Measurements from ENCODE around the gene RRP1.
"Not testable (repeated sequence)": the region's sequence is repeated elsewhere in the genome, so short reads cannot be mapped to it uniquely, and the experiment has no call there.

The RRP1 gene

GRCh38 chr21:43836616-43837015, 47.2 kb downstream of the RRP1 start:
- no peak for TF ChIP-seq CTCF (IDR thresholded peaks at IDR 0.05; ENCODE audit: low read depth, low read length)
- no peak for DNase-seq (ENCODE audit: low read depth in 2 of 2)
- H3K4me3 ChIP-seq (replicated peaks in 1 of 2; ENCODE audit: low read depth in 2 of 2, low read length in 2 of 2) = no peak overlapping the region

GRCh38 chr21:43840259-43840658, 50.9 kb downstream of the RRP1 start:
- TF ChIP-seq CTCF (IDR thresholded peaks at IDR 0.05; ENCODE audit: low read depth, low read length) = no peak
- no peak for DNase-seq (ENCODE audit: low read depth in 2 of 2)
- no peak overlapping the region for H3K4me3 ChIP-seq (replicated peaks in 1 of 2; ENCODE audit: low read depth in 2 of 2, low read length in 2 of 2)

- DNase-seq (ENCODE audit: low read depth in 2 of 2) = no peak
- no peak for TF ChIP-seq CTCF (IDR thresholded peaks at IDR 0.05; ENCODE audit: low read depth, low read length)
- H3K4me3 ChIP-seq (replicated peaks in 1 of 2; ENCODE audit: low read depth in 2 of 2, low read length in 2 of 2) = no peak overlapping the region
These were observed 53.4 kb downstream of the RRP1 start for GRCh38 chr21:43842742-43843141.

GRCh38 chr21:43844906-43845305, 55.5 kb downstream of the RRP1 start:
- DNase-seq (ENCODE audit: low read depth in 2 of 2) = not testable (repeated sequence)

GRCh38 chr21:43845386-43845785, 56.0 kb downstream of the RRP1 start:
- DNase-seq (ENCODE audit: low read depth in 2 of 2) = no peak
- H3K4me3 ChIP-seq (replicated peaks in 1 of 2; ENCODE audit: low read depth in 2 of 2, low read length in 2 of 2) = no peak overlapping the region
- no peak for TF ChIP-seq CTCF (IDR thresholded peaks at IDR 0.05; ENCODE audit: low read depth, low read length)

More at GRCh38 chr21:43844906-43845305, 55.5 kb downstream of the RRP1 start:
- not testable (repeated sequence) for H3K4me3 ChIP-seq (replicated peaks in 1 of 2; ENCODE audit: low read depth in 2 of 2, low read length in 2 of 2)

- no peak for TF ChIP-seq CTCF (IDR thresholded peaks at IDR 0.05; ENCODE audit: low read depth, low read length)
- no peak overlapping the region for H3K4me3 ChIP-seq (replicated peaks in 1 of 2; ENCODE audit: low read depth in 2 of 2, low read length in 2 of 2)
- no peak for DNase-seq (ENCODE audit: low read depth in 2 of 2)
These were observed 57.1 kb downstream of the RRP1 start for GRCh38 chr21:43846430-43846829.

- no peak for DNase-seq (ENCODE audit: low read depth in 2 of 2)
- TF ChIP-seq CTCF (IDR thresholded peaks at IDR 0.05; ENCODE audit: low read depth, low read length) = no peak
- H3K4me3 ChIP-seq (replicated peaks in 1 of 2; ENCODE audit: low read depth in 2 of 2, low read length in 2 of 2) = no peak overlapping the region
These were observed 57.9 kb downstream of the RRP1 start for GRCh38 chr21:43847301-43847700.
